HUDEP-2 (cell line): ENCODE data around the gene TWIST1.

Experiments used
- DNase-seq, 76 experiments: peaks; one replicate each; lab custom pipeline; 2025; ENCODE audit not compliant: unreplicated experiment in 76 of 76; lab: John Stamatoyannopoulos, UW

TWIST1 gene

GRCh38 chr7:19097165-19098055 lies 20.0 kb downstream of the TWIST1 start:
- DNase-seq: no peak

GRCh38 chr7:19095353-19095860 lies 22.0 kb downstream of the TWIST1 start:
- no peak for DNase-seq

DNA sequence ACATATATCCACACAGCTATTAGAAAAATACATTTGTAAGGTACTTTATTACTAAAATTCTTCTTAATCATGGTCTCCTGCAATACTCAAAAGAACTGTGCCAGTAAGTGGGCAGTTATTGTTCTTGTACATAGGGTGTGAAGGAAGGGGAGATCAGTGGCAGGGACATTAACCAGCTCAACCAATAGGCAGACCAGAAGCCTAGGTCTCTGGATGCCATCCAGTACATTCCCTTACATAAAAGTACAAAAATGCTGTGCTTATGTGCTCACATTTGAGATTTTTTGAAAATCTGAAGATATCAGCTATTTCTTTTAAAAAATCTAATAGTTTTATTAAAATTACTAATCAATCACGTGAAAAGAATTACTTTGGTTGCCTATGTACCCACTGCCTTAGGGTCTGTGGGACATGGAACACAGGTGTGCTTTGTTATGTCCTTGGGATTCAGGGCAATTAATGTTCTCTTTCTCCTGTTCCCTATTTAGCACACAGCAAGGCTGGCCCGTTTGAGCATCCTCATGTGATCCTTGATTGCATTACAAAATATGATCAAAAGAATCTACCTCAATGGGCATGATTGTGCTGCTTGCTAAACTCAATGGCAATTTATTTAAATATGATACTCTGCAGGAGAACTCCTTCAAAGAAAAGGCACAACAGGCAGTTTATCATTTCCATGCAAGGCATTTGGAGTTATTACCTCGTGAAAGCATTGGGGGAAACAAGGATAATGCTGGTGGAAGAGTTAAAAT lies 22.7 kb downstream of the TWIST1 start:
- no peak for DNase-seq

GRCh38 chr7:19094138-19094537 lies 23.3 kb downstream of the TWIST1 start:
- DNase-seq: no peak

DNA sequence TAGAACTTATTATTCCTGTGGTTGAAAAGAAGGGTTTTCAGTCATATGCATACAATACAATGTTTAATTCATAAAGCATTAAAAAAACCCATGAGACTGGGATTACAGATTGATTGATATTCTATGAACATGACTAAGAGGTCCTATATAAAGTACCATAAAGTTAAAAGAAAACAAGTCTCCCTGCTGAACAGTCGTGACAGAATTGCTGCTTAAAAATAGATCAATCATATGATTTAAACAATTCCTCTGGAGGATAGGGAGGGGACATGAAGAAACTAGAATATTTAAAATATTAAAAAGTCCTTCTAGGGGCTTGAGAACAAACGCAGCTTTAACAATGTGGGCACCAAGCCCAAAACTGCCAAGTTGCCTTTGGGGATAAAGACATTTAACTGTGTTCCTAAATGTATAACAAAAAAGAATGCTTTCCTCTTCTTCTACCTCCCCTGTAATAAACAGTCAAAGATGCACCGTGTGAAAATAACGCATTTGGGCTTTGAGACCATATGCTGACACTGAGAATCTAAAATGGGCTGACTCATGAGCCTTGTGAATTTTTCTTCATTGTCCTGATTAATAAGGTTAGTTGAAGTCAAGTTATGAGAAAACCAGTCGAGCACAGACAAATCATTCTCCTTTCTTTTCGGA lies 25.8 kb downstream of the TWIST1 start:
- DNase-seq: no peak

GRCh38 chr7:19090526-19090925 lies 26.9 kb downstream of the TWIST1 start:
- no peak for DNase-seq

- DNase-seq: no peak
Observed at GRCh38 chr7:19089797-19090196, 27.6 kb downstream of the TWIST1 start.

DNA sequence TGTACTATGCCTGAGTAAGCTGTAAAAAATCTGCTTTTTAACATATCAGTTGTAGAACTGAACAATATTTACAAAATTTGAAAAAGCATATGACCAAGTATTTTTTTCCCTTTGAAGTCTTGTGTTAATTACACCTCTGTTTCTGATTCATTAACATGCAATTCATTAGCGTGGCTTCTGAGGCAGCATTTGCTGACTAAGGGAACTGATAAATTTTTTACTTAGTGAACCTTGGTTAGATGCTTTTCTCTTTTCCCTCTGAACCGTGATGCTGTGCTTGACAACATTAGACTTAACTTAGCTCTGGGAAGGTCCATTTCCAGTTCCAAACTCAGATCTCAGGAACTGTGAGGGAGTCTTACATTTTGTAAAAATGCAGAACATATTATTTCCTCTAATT lies 28.1 kb downstream of the TWIST1 start:
- no peak for DNase-seq

DNA sequence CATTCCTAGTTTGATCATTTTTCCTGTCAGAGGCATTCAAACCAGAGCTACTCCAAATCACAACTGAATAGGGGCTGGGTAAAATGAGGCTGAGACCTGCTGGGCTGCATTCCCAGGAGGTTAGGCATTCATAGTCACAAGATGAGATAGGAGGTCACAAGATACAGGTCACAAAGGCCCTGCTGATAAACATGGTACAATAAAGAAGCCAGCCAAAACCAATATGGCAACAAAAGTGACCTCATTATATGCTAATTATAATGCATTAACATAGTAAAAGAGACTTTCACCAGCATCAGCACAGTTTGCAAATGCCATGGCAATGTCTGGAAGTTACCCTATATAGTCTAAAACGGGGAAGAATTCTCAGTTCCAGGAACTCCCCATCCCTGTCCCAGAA lies 37.3 kb downstream of the TWIST1 start:
- no peak for DNase-seq

- no peak for DNase-seq
Observed at GRCh38 chr7:19079066-19079465, 38.4 kb downstream of the TWIST1 start.

- DNase-seq: no peak
Observed at GRCh38 chr7:19069842-19070241, 47.6 kb downstream of the TWIST1 start.

DNA sequence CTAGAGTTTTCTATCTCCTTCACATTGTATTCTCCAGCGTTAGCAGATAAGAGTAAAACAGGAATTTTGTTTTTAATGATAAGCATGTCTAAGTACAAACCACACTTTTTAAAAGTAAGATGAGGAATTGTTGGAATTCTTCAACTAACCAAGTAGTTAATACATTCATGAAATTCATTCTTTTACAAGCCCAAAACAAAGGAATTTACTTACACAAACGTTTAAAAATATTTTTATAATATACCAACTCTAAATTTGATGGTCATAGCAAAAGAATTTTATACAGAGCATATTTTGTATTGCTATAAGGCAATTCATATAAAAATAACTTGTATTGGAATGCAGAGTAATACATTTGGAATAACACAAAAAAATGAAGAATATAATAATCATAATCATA lies 51.3 kb downstream of the TWIST1 start:
- DNase-seq: no peak
